Colon (tissue), 2 donors: ENCODE data around the gene TAOK3.
A peak's percentile ranks its signal among the peaks of the same experiment; 100 is the strongest.
"Not testable (repeated sequence)": the region's sequence is repeated elsewhere in the genome, so short reads cannot be mapped to it uniquely, and the experiment has no call there.

Experiments
- FAIRE-seq: peaks from 2 replicates; lab custom pipeline; 2012; peaks lifted over from hg19 to GRCh38; lab: Jason Lieb, UNC
- donor health status: control.
- donor health status: control.

The TAOK3 gene

GRCh38 chr12:118373616-118374015, 909 bp upstream of the TAOK3 start:
- no peak for FAIRE-seq

- no peak for FAIRE-seq
Observed at GRCh38 chr12:118371321-118372282, 1.1 kb downstream of the TAOK3 start.

- no peak for FAIRE-seq
Observed at GRCh38 chr12:118370601-118371000, 2.1 kb downstream of the TAOK3 start.

- FAIRE-seq = no peak
Observed at GRCh38 chr12:118368821-118369220, 3.9 kb downstream of the TAOK3 start.

- no peak for FAIRE-seq
Observed at GRCh38 chr12:118361889-118362288, 10.8 kb downstream of the TAOK3 start.

- FAIRE-seq = no peak
Observed at GRCh38 chr12:118361092-118361404, 11.7 kb downstream of the TAOK3 start.

GRCh38 chr12:118359541-118359915, 13.2 kb downstream of the TAOK3 start:
- FAIRE-seq = no peak

- FAIRE-seq = peak; percentile 57
Observed at GRCh38 chr12:118358612-118359540, 13.8 kb downstream of the TAOK3 start.

- FAIRE-seq = peak; percentile 38
Observed at GRCh38 chr12:118358008-118358359, 14.7 kb downstream of the TAOK3 start.

GRCh38 chr12:118357257-118358007, 15.3 kb downstream of the TAOK3 start:
- FAIRE-seq = no peak

GRCh38 chr12:118356809-118357256, 15.9 kb downstream of the TAOK3 start:
- FAIRE-seq = no peak

- FAIRE-seq = no peak
Observed at GRCh38 chr12:118355843-118356242, 16.9 kb downstream of the TAOK3 start.

- FAIRE-seq = no peak
Observed at GRCh38 chr12:118354903-118355302, 17.8 kb downstream of the TAOK3 start.

- not testable (repeated sequence) for FAIRE-seq
Observed at GRCh38 chr12:118354503-118354902, 18.2 kb downstream of the TAOK3 start.

GRCh38 chr12:118353721-118354120, 19.0 kb downstream of the TAOK3 start:
- no peak for FAIRE-seq

- FAIRE-seq = no peak
Observed at GRCh38 chr12:118350908-118351559, 21.7 kb downstream of the TAOK3 start.

GRCh38 chr12:118347916-118348315, 24.8 kb downstream of the TAOK3 start:
- no peak for FAIRE-seq

GRCh38 chr12:118346895-118347294, 25.8 kb downstream of the TAOK3 start:
- FAIRE-seq = no peak

GRCh38 chr12:118345355-118345754, 27.4 kb downstream of the TAOK3 start:
- FAIRE-seq = no peak

GRCh38 chr12:118344829-118345228, 27.9 kb downstream of the TAOK3 start:
- no peak for FAIRE-seq

- no peak for FAIRE-seq
Observed at GRCh38 chr12:118342090-118342489, 30.6 kb downstream of the TAOK3 start.
